Endothelial cell of umbilical vein (primary cell): ENCODE data around the gene ARHGEF16. TPM values are rescaled to one million over a fixed set of nuclear protein-coding genes. Genes with fewer than 3 reads are reported as not detected.

Experiments
- BruUV-seq: library from RNA; stranded (reverse); fragments of 400-500 nt; replicated peaks from 2 replicates; lab custom pipeline; 2021; lab: Mats Ljungman, UMichigan
- CTCF ChIA-PET: fragments of 300-600, 350-600 bp; sonication (Branson Sonifier 250); formaldehyde crosslinking; loops from one replicate; lab custom pipeline; 2021; ENCODE audit warnings: antibody characterized with exemption, inconsistent platforms; lab: Charles Lee
- POLR2A ChIA-PET: fragments of 300-600, 350-600 bp; sonication (Branson Sonifier 250); formaldehyde crosslinking; loops from one replicate; lab custom pipeline; 2021; ENCODE audit warnings: antibody characterized with exemption, inconsistent platforms; lab: Charles Lee
- DNase-seq: peaks from one replicate; pipeline ENCODE4 v3.0.0-alpha.2; 2011; ENCODE audit warnings: low read depth, low spot score
- FAIRE-seq: peaks from 2 replicates; lab custom pipeline; 2011; peaks lifted over from hg19 to GRCh38; lab: Jason Lieb, UNC
- H2AFZ ChIP-seq: 2 replicates; pipeline ENCODE4 v1.6.0; 2012; ENCODE audit warnings: low read depth, low read length, control low read depth, inconsistent platforms
- H3K27ac ChIP-seq: 2 replicates; pipeline ENCODE4 v1.5.1; 2011; ENCODE audit warnings: low read depth, mild to moderate bottlenecking, control low read depth, low read length, moderate library complexity; ENCODE audit not compliant: insufficient read depth
- H3K27me3 ChIP-seq, 2 experiments: 2 replicates each; pipeline versions ENCODE4 v1.6.0 to v1.6.1; 2011; ENCODE audit warnings: low read length in 2 of 2, mixed read lengths in 1 of 2; ENCODE audit not compliant: control insufficient read depth in 2 of 2, insufficient read depth in 2 of 2
- H3K36me3 ChIP-seq, 2 experiments: 2 replicates in 1 of 2; 3 replicates in 1 of 2; pipeline ENCODE4 v1.5.1; 2011; ENCODE audit warnings: low read length in 2 of 2, mild to moderate bottlenecking in 1 of 2, moderate library complexity in 1 of 2; ENCODE audit not compliant: control insufficient read depth in 2 of 2, insufficient read depth in 2 of 2; ENCODE audit errors: extremely low read depth in 1 of 2
- H3K4me1 ChIP-seq: 3 replicates; pipeline ENCODE4 v1.5.1; 2011; ENCODE audit warnings: mild to moderate bottlenecking, low read length; ENCODE audit not compliant: control insufficient read depth, insufficient read depth; ENCODE audit errors: extremely low read depth
- H3K4me2 ChIP-seq: 2 replicates; pipeline ENCODE4 v1.6.1; 2011; ENCODE audit warnings: low read length, control low read depth, mixed read lengths; ENCODE audit not compliant: insufficient read depth
- H3K4me3 ChIP-seq, 3 experiments: fragments of 200-600 bp in 1 of 3; sonication (generic), shearing (Covaris generic) in 1 of 3; replicated peaks in 1 of 3; 2 replicates each; pipeline ENCODE4 v1.5.1; 2011 to 2016; ENCODE audit warnings: control low read depth in 3 of 3, low read length in 3 of 3, mild to moderate bottlenecking in 2 of 3, inconsistent platforms in 1 of 3, low read depth in 1 of 3, moderate library complexity in 1 of 3; ENCODE audit not compliant: insufficient read depth in 1 of 3
- H3K79me2 ChIP-seq: 2 replicates; pipeline ENCODE4 v1.6.0; 2012; ENCODE audit warnings: low read length, inconsistent platforms; ENCODE audit not compliant: control insufficient read depth, insufficient read depth
- H3K9ac ChIP-seq: replicated peaks from 2 replicates; pipeline ENCODE3; 2011; ENCODE audit warnings: low read length, control low read depth; ENCODE audit not compliant: insufficient read depth; ENCODE audit errors: extremely low read depth
- H3K9me1 ChIP-seq: replicated peaks from 3 replicates; pipeline ENCODE4 v1.6.0; 2011; ENCODE audit warnings: mild to moderate bottlenecking, low read length; ENCODE audit not compliant: control insufficient read depth, insufficient read depth; ENCODE audit errors: extremely low read depth
- H3K9me3 ChIP-seq: replicated peaks from 2 replicates; pipeline ENCODE4 v1.5.1; 2012; ENCODE audit warnings: low read length, inconsistent platforms; ENCODE audit not compliant: control insufficient read depth, insufficient read depth
- H4K20me1 ChIP-seq: replicated peaks from 2 replicates; pipeline ENCODE3; 2011; ENCODE audit warnings: mild to moderate bottlenecking, low read length; ENCODE audit not compliant: control insufficient read depth, insufficient read depth; ENCODE audit errors: extremely low read depth
- EZH2 ChIP-seq: IDR thresholded peaks from 2 replicates; pipeline ENCODE4 v1.6.1; 2012; ENCODE audit warnings: borderline replicate concordance, low read depth, mild to moderate bottlenecking, moderate library complexity, low read length, inconsistent platforms; ENCODE audit not compliant: severe bottlenecking
- FOS ChIP-seq: IDR thresholded peaks from 2 replicates; pipeline ENCODE4 v1.6.1; 2011; ENCODE audit warnings: mild to moderate bottlenecking, low read length, moderate library complexity, borderline replicate concordance; ENCODE audit not compliant: insufficient read depth
- GATA2 ChIP-seq: IDR thresholded peaks from 2 replicates; pipeline ENCODE4 v1.7.0; 2011; ENCODE audit warnings: low read depth, mild to moderate bottlenecking, moderate library complexity, mixed read lengths, low read length; ENCODE audit not compliant: insufficient read length, insufficient read depth
- JUN ChIP-seq: IDR thresholded peaks from 2 replicates; pipeline ENCODE4 v1.6.1; 2011; ENCODE audit warnings: borderline replicate concordance, low read depth; ENCODE audit not compliant: insufficient read length, insufficient read depth
- MYC ChIP-seq: IDR thresholded peaks from one replicate; pipeline ENCODE4 v1.6.1; 2011; ENCODE audit warnings: mild to moderate bottlenecking, low read depth, low read length
- POLR2A ChIP-seq: IDR thresholded peaks from 2 replicates; pipeline ENCODE4 v1.6.1; 2012; ENCODE audit warnings: low read depth, mild to moderate bottlenecking, control low read depth, low read length
- POLR2AphosphoS5 ChIP-seq: IDR thresholded peaks from 2 replicates; pipeline ENCODE4 v1.6.1; 2012; ENCODE audit warnings: low read depth, mild to moderate bottlenecking, control low read depth, low read length, moderate library complexity; ENCODE audit not compliant: insufficient read depth
- dilution Hi-C: fragments of 300-500 bp; cut with MboI; formaldehyde crosslinking; loops from one replicate; pipeline ENCODE4 v1.15.0; 2019; ENCODE audit warnings: low sequenced_read_pairs; ENCODE audit not compliant: extremely low pct_ligation_motif_present
- intact Hi-C: fragments of 100-400 bp; cut with micrococcal nuclease; formaldehyde crosslinking; loops from one replicate; pipeline ENCODE4 v1.10.0; 2022
- polyA plus RNA-seq, 4 experiments: library from polyadenylated mRNA; depleted of rRNA in 3 of 4; stranded (reverse) in 3 of 4; unstranded in 1 of 4; fragments of >200 nt; gene quantifications; 2 replicates each; pipeline versions ENCODE4 v1.2.1 to v1.2.3, GENCODE V29; 2011 to 2012; ENCODE audit warnings: missing spikeins in 1 of 4
- total RNA-seq: library from RNA; stranded (reverse); gene quantifications from 2 replicates; pipeline ENCODE4 v1.2.3, GENCODE V29; 2021
- TF ChIP-seq, protein P1 (sequence below), 2 donors: IDR thresholded peaks; 1 replicate in 1 of 2; 2 replicates in 1 of 2; pipeline ENCODE4 v1.5.1; 2011; ENCODE audit warnings: low read length in 2 of 2, mild to moderate bottlenecking in 2 of 2, moderate library complexity in 2 of 2, control low read depth in 1 of 2, inconsistent platforms in 1 of 2, low read depth in 1 of 2; ENCODE audit not compliant: insufficient read depth in 1 of 2; ENCODE audit errors: extremely low read depth in 1 of 2
- TF ChIP-seq, protein P2 (sequence below): IDR thresholded peaks from 2 replicates; pipeline ENCODE4 v1.6.1; 2011; ENCODE audit not compliant: insufficient read depth, insufficient read length

Gene ARHGEF16
- total and polyA plus RNA-seq, 2 donors (not counting 3 experiments of a cell fraction or from before 2014, with no cell fraction given): 0.52 to 1.3 TPM

DNA sequence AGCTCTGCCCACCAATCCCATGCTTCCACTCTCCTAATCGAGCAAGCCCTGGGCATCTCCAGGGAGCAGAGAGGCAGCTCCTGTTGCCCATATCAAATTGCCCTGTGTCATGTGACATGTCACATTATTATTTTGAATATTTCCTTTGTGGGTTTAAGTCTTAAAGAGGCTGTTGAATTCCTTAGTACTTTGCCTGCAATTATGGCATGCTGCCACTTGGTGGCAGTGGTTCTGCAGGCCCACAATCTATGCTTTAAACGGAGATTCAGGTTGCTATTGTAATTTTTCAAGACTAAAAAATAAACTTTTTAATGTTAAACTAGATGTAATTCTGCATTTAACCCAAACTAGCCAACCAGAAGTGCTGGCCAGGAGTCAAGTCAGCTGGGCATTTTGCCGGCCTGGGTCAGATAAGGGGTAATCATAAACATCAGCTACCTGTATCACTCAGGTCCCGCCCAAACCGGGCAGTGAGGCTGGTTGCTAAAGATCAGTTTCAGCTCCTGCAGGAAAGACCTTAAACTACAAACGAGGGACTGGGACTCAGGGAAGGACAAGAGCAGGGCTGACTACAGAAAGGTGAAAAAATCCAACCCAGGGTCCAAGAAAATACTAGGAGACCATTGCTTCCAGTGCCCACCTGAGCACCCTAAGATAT is 37.3 kb upstream of the ARHGEF16 start:
- intact Hi-C loops (loop anchor here (10.0 kb wide), 1 partner anchor 772 kb away; no protein-coding TSS in a partner anchor), dilution Hi-C loops (no loop called here)
- H3K27me3 ChIP-seq: no peaks in the 10 kb centered on the region
- no peak overlapping the region for H3K4me3 ChIP-seq
- H3K4me1 ChIP-seq: no peaks in the 10 kb centered on the region
- POLR2A ChIA-PET: no interaction called here
- H4K20me1 ChIP-seq: no peaks in the 10 kb centered on the region
- no peaks in the 10 kb centered on the region for H3K36me3 ChIP-seq
- no peak overlapping the region for H3K27ac ChIP-seq
- no peaks in the 10 kb centered on the region for H3K79me2 ChIP-seq
- no TSS peak for BruUV-seq
- CTCF ChIA-PET: interaction anchor here (1.7 kb wide), 1 partner anchor 14 kb away, joined by 4 read pairs; no protein-coding TSS in a partner anchor
- DNase-seq: no peak
- H3K4me2 ChIP-seq: no peak overlapping the region
- no peak overlapping the region for H3K9ac ChIP-seq
- no peaks in the 10 kb centered on the region for H3K9me1 ChIP-seq
- TF ChIP-seq GATA2: no peak
- TF ChIP-seq, protein P1, sequence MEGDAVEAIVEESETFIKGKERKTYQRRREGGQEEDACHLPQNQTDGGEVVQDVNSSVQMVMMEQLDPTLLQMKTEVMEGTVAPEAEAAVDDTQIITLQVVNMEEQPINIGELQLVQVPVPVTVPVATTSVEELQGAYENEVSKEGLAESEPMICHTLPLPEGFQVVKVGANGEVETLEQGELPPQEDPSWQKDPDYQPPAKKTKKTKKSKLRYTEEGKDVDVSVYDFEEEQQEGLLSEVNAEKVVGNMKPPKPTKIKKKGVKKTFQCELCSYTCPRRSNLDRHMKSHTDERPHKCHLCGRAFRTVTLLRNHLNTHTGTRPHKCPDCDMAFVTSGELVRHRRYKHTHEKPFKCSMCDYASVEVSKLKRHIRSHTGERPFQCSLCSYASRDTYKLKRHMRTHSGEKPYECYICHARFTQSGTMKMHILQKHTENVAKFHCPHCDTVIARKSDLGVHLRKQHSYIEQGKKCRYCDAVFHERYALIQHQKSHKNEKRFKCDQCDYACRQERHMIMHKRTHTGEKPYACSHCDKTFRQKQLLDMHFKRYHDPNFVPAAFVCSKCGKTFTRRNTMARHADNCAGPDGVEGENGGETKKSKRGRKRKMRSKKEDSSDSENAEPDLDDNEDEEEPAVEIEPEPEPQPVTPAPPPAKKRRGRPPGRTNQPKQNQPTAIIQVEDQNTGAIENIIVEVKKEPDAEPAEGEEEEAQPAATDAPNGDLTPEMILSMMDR (IDR thresholded peaks at IDR 0.05; ENCODE audit: extremely low read depth in 1 of 2, insufficient read depth in 1 of 2, low read depth in 1 of 2, low read length in 2 of 2): peak; percentile 2 to 31
- TF ChIP-seq JUN: no peak
- H3K9me3 ChIP-seq: no peaks in the 10 kb centered on the region
- no peak overlapping the region for H2AFZ ChIP-seq
- FAIRE-seq: no peak

DNA sequence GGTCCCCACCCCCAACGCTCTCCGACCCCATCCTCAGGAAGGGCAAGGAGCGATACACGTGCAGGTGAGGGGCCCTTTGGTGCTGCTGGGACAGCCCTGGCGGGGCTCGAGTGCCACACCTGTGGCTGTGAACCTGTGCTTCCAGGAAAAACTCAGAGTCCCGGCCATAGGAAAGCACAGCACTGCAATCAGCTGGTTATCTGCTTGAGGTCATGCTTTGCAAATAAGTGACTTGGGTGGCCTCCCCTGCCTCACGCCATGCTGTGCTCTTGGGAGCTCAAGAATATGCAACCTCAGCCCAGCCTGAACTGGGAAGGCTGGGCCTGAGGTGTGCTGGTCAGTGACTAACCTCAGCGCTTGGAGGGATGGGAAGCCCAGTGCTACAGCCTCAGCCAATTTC is 36.5 kb upstream of the ARHGEF16 start:
- Histone ChIP-seq H2AFZ (no peak overlapping the region), H3K79me2 (no peaks in the 10 kb centered on the region), H3K9me3 (no peaks in the 10 kb centered on the region), H3K9ac (no peak overlapping the region), H3K4me1 (no peaks in the 10 kb centered on the region), H3K9me1 (no peaks in the 10 kb centered on the region), H3K4me3 (no peak overlapping the region), H3K27me3 (no peaks in the 10 kb centered on the region), H3K27ac (no peak overlapping the region), H3K36me3 (no peaks in the 10 kb centered on the region), H4K20me1 (no peaks in the 10 kb centered on the region), H3K4me2 (no peak overlapping the region)
- POLR2A ChIA-PET: no interaction called here
- TF ChIP-seq GATA2 (no peak), MYC (no peak), EZH2 (no peak), POLR2A (no peak), POLR2AphosphoS5 (no peak), JUN (no peak), FOS (no peak)
- TF ChIP-seq, protein P2, sequence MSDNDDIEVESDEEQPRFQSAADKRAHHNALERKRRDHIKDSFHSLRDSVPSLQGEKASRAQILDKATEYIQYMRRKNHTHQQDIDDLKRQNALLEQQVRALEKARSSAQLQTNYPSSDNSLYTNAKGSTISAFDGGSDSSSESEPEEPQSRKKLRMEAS: no peak
- TF ChIP-seq, protein P1 (IDR thresholded peaks at IDR 0.05; ENCODE audit: extremely low read depth in 1 of 2, insufficient read depth in 1 of 2, low read depth in 1 of 2, low read length in 2 of 2): no peak
- dilution Hi-C loops (no loop called here), intact Hi-C loops (loop anchor here (10.0 kb wide), 1 partner anchor 773 kb away; no protein-coding TSS in a partner anchor)
- BruUV-seq: no TSS peak
- no peak for DNase-seq
- no peak for FAIRE-seq
- CTCF ChIA-PET: interaction anchor here (1.7 kb wide), 1 partner anchor 14 kb away, joined by 4 read pairs; no protein-coding TSS in a partner anchor
